Thoracic aorta (tissue), 2 donors: ENCODE measurements around the gene PYROXD2. TPM values are rescaled to one million over a fixed set of nuclear protein-coding genes. Genes with fewer than 3 reads are reported as not detected.

Experiments
- ATAC-seq: fragments of 150-250 bp; one replicate; pipeline ENCODE4 v1.8.0; 2017; ENCODE audit warnings: low read depth; ENCODE audit not compliant: insufficient number of reproducible peaks, low FRiP score
- DNase-seq: peaks from one replicate; pipeline ENCODE4 v3.0.0-alpha.2; 2020; ENCODE audit warnings: low spot score
- H3K27ac ChIP-seq, 2 donors: fragments of 200-600 bp; sonication (generic); 1 replicate in 1 of 2; 2 replicates in 1 of 2; pipeline ENCODE4 v1.5.1; 2016; ENCODE audit warnings: mild to moderate bottlenecking in 2 of 2, moderate library complexity in 2 of 2
- H3K27me3 ChIP-seq: fragments of 200-600 bp; sonication (generic); replicated peaks from 2 replicates; pipeline ENCODE4 v1.6.0; 2016; ENCODE audit warnings: mild to moderate bottlenecking; ENCODE audit not compliant: insufficient read depth
- H3K36me3 ChIP-seq: fragments of 200-600 bp; sonication (generic); one replicate; pipeline ENCODE4 v1.5.1; 2016
- H3K4me1 ChIP-seq, 2 donors: fragments of 200-600 bp; sonication (generic); 1 replicate in 1 of 2; 2 replicates in 1 of 2; pipeline versions ENCODE4 v1.5.1 to v1.6.0; 2016; ENCODE audit warnings: low read depth in 2 of 2, mild to moderate bottlenecking in 1 of 2; ENCODE audit not compliant: control insufficient read depth in 1 of 2
- H3K4me3 ChIP-seq: fragments of 200-600 bp; sonication (generic); 2 replicates; pipeline ENCODE4 v1.5.1; 2016; ENCODE audit warnings: mild to moderate bottlenecking
- H3K9me3 ChIP-seq: fragments of 200-600 bp; sonication (generic); 2 replicates; pipeline ENCODE4 v1.5.1; 2016
- total RNA-seq, 2 donors: library from RNA; depleted of rRNA; stranded (reverse); fragments of >200 nt; gene quantifications; one replicate each; pipeline versions ENCODE4 v1.1.0 to v1.2.3, GENCODE V29; 2016
- TF ChIP-seq, protein P1 (sequence below): fragments of 200-600 bp; sonication (generic); IDR thresholded peaks from one replicate; pipeline ENCODE4 v1.5.1; 2019; ENCODE audit warnings: antibody characterized with exemption

Gene PYROXD2
- total RNA-seq, 2 donors from 2014 or later, result 6.3 to 9.3 TPM

DNA sequence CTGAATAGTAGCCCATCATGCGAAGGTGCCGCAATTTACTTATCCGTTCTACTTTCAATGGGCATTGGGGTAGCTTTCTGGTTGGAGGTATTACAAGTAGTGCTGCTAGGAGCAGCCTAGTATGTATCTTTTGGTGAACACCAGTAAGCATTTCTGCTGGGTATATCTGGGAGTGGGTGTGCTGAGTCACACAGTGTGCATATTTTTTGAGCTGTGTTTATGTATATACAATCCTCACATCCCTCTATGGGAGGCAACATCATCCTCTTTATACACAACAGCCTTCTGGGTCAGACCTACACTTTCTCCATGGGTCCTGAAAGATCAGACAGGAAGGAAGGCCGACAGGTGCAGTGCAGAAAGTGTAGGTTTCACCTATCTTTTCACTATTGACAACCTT is 36.3 kb downstream of the PYROXD2 start:
- TF ChIP-seq, protein P1, sequence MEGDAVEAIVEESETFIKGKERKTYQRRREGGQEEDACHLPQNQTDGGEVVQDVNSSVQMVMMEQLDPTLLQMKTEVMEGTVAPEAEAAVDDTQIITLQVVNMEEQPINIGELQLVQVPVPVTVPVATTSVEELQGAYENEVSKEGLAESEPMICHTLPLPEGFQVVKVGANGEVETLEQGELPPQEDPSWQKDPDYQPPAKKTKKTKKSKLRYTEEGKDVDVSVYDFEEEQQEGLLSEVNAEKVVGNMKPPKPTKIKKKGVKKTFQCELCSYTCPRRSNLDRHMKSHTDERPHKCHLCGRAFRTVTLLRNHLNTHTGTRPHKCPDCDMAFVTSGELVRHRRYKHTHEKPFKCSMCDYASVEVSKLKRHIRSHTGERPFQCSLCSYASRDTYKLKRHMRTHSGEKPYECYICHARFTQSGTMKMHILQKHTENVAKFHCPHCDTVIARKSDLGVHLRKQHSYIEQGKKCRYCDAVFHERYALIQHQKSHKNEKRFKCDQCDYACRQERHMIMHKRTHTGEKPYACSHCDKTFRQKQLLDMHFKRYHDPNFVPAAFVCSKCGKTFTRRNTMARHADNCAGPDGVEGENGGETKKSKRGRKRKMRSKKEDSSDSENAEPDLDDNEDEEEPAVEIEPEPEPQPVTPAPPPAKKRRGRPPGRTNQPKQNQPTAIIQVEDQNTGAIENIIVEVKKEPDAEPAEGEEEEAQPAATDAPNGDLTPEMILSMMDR, result no peak
- DNase-seq, result no peak

DNA sequence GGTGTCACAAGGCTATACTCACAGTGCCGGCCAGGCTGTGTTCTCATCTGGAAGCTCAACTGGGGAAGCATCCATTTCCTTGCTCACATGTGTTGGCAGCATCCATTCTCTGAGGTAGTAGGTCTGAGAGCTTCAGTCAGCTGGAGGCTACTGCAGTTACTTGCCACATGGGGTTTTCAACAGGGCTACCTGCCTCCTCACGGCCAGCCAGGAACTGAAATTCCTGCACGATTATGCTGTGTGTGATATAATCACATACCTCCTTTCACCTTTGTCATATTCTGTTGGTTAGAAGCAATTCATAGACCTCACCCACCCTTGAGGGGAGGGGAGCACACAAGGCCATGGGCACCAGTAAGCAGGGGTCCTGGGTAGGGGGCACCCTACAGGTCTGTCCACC is 37.4 kb downstream of the PYROXD2 start:
- no peaks in the 10 kb centered on the region for H3K4me1 ChIP-seq
- H3K27me3 ChIP-seq, result no peaks in the 10 kb centered on the region
- no peak overlapping the region for H3K4me3 ChIP-seq
- no peaks in the 10 kb centered on the region for H3K36me3 ChIP-seq
- TF ChIP-seq, protein P1, result no peak
- no peak for DNase-seq
- H3K27ac ChIP-seq, result no peak overlapping the region
- H3K9me3 ChIP-seq, result no peaks in the 10 kb centered on the region
- no peak for ATAC-seq

More for the DNA sequence above, 36.3 kb downstream of the PYROXD2 start:
- no peaks in the 10 kb centered on the region for H3K27me3 ChIP-seq
- H3K4me1 ChIP-seq, result no peaks in the 10 kb centered on the region
- no peak overlapping the region for H3K4me3 ChIP-seq
- H3K36me3 ChIP-seq, result no peaks in the 10 kb centered on the region
- ATAC-seq, result no peak
- H3K9me3 ChIP-seq, result no peaks in the 10 kb centered on the region
- no peak overlapping the region for H3K27ac ChIP-seq

DNA sequence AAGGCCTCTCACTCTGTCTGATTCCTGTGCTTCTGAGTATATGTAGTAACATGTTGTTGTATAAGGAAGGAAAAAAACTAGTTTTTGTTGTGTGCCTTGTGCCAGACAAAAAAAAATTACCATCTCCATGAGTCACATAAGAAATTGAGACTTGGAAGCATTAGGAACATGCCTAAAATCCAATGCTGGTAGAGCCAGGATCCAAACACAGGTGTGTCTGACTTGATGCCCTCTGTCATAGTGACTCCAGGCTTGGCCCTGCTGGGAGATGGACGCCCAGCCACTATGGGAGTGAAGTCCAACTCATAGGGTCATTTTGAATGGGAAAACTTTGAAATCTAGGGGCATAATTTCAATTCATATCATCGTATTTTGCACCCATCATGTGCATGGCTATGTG is 38.0 kb downstream of the PYROXD2 start:
- H3K9me3 ChIP-seq, result no peaks in the 10 kb centered on the region
- TF ChIP-seq, protein P1, result no peak
- H3K27ac ChIP-seq, result no peak overlapping the region
- no peak for DNase-seq
- ATAC-seq, result no peak
- no peaks in the 10 kb centered on the region for H3K36me3 ChIP-seq
- no peaks in the 10 kb centered on the region for H3K4me1 ChIP-seq
- H3K4me3 ChIP-seq, result no peak overlapping the region
- H3K27me3 ChIP-seq, result no peaks in the 10 kb centered on the region

DNA sequence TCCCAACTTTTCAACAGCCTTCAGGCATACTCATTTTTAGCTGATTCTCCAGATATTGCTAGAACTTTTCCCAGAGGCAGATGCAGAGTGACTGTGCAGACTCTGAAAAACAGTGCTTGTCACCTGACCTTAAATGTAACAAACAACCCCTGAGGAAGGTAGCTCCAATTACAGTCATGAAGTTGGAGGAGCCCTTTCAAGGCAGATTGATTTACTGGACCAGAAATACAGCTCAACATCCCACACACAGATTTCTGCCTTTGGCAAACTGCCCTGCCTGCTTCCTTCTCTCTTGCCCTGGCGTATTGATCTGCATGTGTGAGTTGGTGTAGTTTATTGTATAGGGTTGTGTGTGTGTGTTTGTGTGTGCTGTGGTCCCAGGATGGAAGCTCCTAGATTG is 38.5 kb downstream of the PYROXD2 start:
- Histone ChIP-seq H3K27me3 (no peaks in the 10 kb centered on the region), H3K4me1 (no peaks in the 10 kb centered on the region), H3K27ac (no peak overlapping the region), H3K36me3 (no peaks in the 10 kb centered on the region), H3K9me3 (no peaks in the 10 kb centered on the region), H3K4me3 (no peak overlapping the region)
- TF ChIP-seq, protein P1, result no peak
- no peak for ATAC-seq
- no peak for DNase-seq

DNA sequence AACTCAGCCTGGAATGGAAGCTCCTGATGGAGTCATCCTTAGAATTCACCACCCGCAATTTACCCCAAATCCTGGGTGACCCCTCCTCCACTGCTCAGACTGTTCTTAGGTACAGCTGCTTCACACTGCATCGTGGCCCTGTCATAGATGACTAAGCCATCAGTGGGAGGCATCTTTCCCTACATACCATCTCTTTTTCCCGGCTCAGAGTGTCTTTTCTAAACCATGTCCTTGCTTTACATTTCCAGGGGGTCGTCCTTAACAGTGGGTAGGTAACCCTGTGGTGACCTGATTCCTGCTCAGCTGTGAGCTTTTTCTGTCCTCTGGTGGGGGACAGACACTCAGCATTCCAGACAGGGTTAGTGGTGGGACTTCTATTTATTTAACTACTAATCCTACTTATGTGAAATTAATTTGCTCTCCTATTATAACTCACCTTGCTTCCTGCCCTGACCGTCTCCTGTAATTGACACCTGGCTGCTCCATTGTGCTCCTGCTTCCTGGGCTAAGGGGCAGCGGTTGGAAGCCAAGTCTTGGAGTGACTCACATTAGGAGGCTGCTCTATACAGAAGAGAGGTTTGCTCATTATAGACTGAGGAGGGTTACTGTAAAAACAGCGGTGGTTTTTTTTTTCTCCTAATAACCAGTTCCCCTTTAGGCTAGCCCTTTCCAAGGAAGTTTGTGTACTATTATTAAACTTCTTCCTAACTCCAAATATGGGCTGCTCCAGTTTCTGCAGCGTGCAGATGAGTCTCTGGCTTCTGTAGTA is 40.6 kb downstream of the PYROXD2 start:
- Histone ChIP-seq H3K27ac (no peak overlapping the region), H3K9me3 (no peaks in the 10 kb centered on the region), H3K27me3 (no peaks in the 10 kb centered on the region), H3K36me3 (no peaks in the 10 kb centered on the region), H3K4me3 (no peak overlapping the region), H3K4me1 (no peaks in the 10 kb centered on the region)
- DNase-seq (no peak), ATAC-seq (no peak)
- TF ChIP-seq, protein P1, result no peak
